ENCODE results near the gene ATP1A1.
A peak's percentile ranks its signal among the peaks of the same experiment; 100 is the strongest.

The ATP1A1 gene

DNA sequence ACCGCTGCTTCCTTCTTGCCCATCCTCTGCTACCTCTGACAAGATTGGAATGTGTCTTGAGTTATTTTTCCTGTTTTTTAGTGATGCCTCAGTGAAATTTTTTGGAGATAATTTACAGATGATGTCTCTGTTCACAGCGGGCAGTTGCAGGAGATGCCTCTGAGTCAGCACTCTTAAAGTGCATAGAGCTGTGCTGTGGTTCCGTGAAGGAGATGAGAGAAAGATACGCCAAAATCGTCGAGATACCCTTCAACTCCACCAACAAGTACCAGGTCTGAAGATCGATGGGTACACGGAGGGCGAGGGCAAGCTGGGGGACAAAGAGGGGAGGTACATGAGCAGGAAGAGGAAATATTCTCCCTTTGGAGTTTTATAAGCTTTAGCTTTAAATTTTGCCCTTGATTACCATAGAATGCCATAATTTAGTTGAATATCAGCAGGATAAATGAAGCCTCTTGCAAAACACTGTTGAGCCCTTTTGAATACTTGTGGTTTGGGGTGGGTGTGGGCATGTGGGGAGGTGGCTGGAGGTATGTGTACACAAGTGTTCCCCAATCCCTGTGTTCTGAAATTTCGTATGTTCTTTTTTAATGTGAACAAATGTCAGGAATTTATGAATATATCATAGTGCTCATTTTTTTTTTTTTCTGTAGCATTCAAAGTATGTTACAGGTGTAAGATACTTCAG, 19.8 kb downstream of the ATP1A1 start:
- no peak for DNase-seq

GRCh38 chr1:116393792-116394191, 20.7 kb downstream of the ATP1A1 start:
- DNase-seq: no peak

GRCh38 chr1:116394270-116394669, 21.2 kb downstream of the ATP1A1 start:
- DNase-seq: no peak

GRCh38 chr1:116396769-116397168, 23.7 kb downstream of the ATP1A1 start:
- DNase-seq: peak in 1 of 3 experiments; percentile 21

DNA sequence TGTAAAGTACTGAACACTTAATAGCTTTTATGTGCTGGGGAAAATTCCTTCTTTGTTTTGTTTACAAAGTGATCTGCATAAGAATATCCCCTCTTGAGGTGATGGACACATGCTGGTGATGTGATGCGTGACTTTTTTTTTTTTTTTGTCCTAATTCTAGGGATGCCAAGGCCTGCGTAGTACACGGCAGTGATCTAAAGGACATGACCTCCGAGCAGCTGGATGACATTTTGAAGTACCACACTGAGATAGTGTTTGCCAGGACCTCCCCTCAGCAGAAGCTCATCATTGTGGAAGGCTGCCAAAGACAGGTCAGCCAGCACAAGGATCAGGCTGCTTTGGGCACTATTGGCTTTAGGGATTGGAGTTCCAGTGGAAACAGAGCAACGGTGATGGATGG, 24.7 kb downstream of the ATP1A1 start:
- DNase-seq: no peak

DNA sequence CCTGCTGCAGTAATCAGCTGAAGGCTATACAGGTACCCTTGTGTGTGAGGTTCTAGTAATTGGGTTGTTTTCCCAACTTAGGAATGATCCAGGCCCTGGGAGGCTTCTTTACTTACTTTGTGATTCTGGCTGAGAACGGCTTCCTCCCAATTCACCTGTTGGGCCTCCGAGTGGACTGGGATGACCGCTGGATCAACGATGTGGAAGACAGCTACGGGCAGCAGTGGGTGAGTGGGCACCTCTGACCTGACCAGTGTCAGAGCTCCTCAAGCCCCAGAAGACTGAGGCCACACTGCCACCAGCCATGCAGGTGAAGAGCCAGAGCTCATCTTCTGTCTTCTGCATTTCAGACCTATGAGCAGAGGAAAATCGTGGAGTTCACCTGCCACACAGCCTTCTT, 27.7 kb downstream of the ATP1A1 start:
- DNase-seq: no peak

DNA sequence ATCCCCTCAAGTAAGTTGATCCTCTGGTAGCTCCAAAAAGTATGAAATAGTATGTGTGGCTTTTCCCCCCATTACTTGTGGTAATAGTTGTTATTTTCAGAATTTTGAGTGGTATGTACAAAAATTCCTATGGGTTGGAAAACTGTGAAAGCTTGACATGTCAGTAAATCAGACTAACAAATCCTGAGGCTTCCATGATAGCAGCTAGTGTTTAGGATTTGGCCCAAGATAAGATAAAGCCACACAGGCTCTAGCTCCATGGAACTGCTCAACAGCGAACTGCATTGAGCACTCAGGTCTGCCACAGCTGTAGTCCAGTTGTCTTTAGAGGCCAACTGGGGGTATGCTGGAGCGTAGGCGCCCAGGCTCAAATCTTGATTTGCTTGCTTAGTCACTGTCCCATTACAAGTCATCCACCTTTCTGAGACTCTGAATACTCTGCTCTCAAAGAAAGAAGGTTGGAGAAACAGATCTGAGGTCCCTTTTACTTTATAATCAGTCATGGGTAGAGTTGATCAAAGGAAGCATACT, 28.7 kb downstream of the ATP1A1 start:
- DNase-seq: no peak

DNA sequence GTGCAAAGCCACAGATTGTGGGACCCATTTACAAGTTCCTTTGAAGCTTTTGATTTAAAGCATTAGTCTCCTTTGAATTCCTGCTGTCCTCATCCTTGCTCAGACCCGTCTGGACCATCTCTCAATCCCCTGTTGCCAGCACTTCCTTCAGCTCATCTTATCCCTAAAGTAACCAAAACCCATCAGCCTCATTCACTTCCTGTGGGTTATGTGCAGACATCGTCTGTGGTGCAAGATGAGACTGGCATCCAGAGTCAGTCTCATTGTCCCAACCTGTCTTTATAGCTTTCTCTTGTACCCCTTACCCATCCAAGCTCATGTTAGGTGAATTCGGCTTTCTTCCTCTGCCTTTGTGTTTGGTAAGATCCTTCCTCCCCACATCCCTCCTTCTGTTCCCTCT, 29.3 kb downstream of the ATP1A1 start:
- no peak for DNase-seq

GRCh38 chr1:116403496-116404136, 30.6 kb downstream of the ATP1A1 start:
- DNase-seq: no peak

DNA sequence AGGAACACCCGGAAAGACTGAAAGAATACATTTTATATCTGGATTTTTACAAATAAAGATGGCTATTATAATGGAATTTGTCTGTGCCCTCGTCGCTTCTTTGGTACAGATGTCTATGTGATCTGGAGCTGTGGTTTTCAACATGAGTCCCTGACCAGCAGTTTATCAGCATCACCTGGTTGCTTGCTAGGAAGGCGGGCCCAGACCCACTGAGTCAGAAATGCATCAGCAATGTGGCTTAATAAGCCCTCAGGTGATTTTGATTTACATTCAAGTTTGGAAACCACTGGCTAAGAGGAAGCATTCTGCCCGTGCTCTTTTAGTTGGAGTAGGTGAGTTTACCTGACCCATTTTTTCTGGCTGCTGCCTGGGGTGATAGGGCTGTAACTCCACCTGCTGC, 31.7 kb downstream of the ATP1A1 start:
- DNase-seq: no peak

- peak in 2 of 3 experiments; percentile 21 to 98 for DNase-seq
These were observed 32.4 kb downstream of the ATP1A1 start for GRCh38 chr1:116405241-116406135.

DNA sequence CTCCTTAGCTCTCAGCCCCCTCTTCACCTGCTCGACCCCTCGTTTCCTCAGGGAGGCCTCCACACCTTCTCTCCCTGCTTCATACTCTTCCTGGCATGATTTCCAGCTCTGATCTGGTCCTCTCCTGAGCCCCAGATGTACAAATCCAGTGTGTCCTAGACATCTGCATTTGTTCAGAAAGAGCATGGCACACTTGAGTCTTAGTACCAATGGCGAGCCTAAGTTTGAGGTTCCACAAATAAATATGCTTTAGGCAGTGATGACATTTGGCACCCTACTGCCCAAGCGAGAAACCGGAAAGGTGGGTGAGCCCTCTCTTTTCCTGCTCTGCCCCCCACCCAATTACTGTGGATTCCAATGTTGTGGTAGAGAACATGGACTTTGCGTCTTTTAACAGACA, 34.0 kb downstream of the ATP1A1 start:
- DNase-seq: no peak

DNA sequence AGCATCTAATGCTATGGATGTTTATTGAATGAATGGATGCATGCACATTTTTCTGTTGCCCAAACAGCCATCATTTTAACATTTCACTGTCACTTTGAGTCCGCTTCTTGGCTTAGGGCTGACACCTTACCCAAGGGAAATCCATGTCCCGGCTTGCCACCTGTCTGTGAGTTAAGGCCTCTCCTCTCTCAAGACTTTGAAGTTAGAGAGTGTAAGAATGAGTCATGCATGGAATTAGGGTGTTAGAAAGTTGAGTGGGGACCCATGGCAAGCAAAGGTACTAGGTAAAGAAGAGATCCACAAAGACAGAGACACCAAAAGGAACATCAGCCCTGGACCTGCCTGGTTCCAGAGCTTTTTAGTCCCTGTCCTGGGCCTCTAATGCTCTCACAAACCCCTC, 35.1 kb downstream of the ATP1A1 start:
- no peak for DNase-seq

GRCh38 chr1:116408803-116409720, 36.0 kb downstream of the ATP1A1 start:
- no peak for DNase-seq

DNA sequence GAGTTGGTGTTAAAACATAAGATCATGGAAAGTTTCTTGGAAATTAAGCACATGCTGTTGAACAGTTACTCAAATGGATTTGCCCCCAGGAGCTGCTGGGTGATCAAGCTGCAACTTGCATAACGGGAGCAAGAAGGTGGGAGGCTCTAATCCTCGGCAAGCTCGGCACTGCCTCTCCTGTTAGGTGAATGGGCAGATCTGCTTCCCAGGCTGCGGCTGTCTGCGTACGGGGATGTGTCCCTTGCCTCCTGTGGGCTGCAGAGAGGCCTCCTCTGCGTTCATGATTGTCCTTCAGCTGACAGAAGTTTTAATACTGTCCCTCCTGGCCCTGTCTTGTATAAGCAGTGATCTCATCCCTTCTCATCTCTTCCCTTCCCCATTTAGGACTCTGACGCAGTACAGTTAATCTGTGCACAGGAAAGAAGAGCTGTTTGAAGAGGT, 36.7 kb downstream of the ATP1A1 start:
- DNase-seq: no peak

- DNase-seq: no peak
These were observed 38.9 kb downstream of the ATP1A1 start for GRCh38 chr1:116411784-116412479.

DNA sequence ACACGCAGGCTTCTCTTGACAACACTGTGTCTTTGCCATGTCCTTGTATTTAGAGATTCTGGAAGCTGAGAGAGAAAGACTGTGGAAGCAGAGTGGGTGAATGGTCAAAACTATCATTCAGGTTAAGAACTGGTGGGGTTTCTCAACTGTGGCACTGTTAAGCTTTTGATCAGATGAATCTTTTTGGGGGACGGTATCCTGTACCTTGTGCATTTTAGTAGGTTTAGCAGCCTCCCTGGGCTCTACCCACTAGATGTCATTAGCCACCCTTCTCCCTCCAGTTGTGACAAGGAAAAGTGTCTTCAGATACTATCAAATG, 39.4 kb downstream of the ATP1A1 start:
- no peak for DNase-seq

DNA sequence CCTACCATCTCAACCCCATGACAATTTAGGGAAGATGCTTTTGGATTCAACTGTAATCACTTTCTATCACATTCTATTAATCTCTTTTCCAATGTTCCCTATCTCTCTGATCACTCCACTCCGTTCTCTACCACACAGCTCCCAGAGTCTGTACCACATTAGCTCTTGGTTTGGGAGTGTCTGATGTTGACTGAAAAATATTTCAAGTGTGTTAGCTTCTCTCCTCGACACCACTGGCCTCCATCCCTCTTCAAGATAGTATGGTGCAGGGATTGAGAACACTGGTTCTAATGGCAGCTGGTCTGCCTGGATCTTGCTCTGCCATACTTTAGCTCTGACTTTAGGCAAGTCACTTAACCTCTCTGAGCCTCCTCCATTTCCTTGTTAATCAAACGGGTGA, 39.9 kb downstream of the ATP1A1 start:
- DNase-seq: no peak

- no peak for DNase-seq
These were observed 40.4 kb downstream of the ATP1A1 start for GRCh38 chr1:116413414-116413813.

DNA sequence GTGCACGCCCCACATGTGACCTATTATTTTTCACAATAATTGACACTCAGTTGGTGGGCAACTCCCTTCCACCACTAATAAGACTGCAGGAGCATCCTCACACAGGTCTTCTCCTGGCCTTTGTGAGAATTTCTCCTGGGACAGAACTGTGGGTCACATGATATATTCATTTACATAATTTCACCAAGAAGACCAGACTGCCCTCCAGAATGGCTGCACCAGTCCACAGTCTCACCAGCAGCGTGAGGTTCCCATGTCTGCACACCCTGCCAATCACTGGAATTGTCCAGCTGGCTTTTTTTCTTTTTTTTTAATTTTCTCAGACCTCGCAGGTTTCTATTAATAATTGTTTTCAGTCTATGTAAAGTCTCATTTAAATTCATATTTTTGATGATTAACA, 41.3 kb downstream of the ATP1A1 start:
- DNase-seq: no peak

DNA sequence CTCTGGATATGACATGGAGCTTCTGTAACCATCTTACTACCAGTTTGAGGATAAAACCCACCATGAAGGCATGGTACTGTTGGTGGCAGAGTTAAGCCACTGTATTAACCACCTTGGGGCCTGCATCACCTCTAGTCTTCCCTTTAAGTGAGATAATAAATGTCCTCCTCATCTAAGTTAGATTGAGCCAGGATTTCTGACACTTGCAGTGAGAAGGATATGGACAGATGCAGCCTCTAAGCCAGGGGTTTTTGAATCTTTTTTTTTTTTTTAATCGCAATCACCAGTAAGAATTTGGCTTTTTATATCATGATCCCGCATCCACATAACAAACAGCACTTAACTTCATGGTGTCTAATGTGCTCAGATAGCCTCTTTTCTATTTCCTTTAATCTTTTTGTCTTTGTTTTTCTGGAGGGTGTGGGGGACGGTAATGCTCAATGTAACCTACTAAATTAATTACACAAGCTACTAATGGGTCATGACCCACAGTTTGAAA, 42.2 kb downstream of the ATP1A1 start:
- no peak for DNase-seq

All from NCI-H1417 (cell line).